HepG2 (cell line): Measurements from ENCODE around the gene FAM174C. TPM values are rescaled to one million over a fixed set of nuclear protein-coding genes. Genes with fewer than 3 reads are reported as not detected.
A peak's percentile ranks its signal among the peaks of the same experiment; 100 is the strongest.

Source experiments
- CCAR2 ChIP-seq: fragments of 200-400 bp; formaldehyde crosslinking; optimal IDR thresholded peaks from 2 replicates; pipeline ENCODE3; 2018; ENCODE audit warnings: low read depth, mild to moderate bottlenecking, low read length, moderate library complexity
- EED ChIP-seq: sonication (generic); formaldehyde crosslinking; IDR thresholded peaks from 2 replicates; pipeline ENCODE4 v1.5.0; 2020; ENCODE audit warnings: mild to moderate bottlenecking, missing genetic modification reagents
- FOSL2 ChIP-seq: sonication (generic); formaldehyde crosslinking; IDR thresholded peaks from 2 replicates; pipeline ENCODE4 v1.4.0; 2020; ENCODE audit warnings: missing genetic modification reagents
- FOXA1 ChIP-seq, 2 experiments: fragments of 450-650 bp in 1 of 2; sonication (generic) in 1 of 2; formaldehyde crosslinking in 1 of 2; IDR thresholded peaks; 2 replicates each; pipeline versions ENCODE4 v1.4.0 to v1.6.1; 2016 to 2020; ENCODE audit warnings: missing genetic modification reagents in 1 of 2
- MXI1 ChIP-seq: IDR thresholded peaks from 3 replicates; pipeline ENCODE4 v1.6.1; 2012; ENCODE audit warnings: low read depth, low read length, inconsistent platforms, borderline replicate concordance
- NCOR1 ChIP-seq: fragments of 200-600 bp; sonication (generic); IDR thresholded peaks from 2 replicates; pipeline ENCODE4 v1.7.0; 2017; ENCODE audit warnings: antibody characterized with exemption, low read length, borderline replicate concordance
- RARA ChIP-seq: IDR thresholded peaks from 2 replicates; pipeline ENCODE4 v1.6.1; 2016; ENCODE audit warnings: missing genetic modification reagents, missing compliant biosample characterization
- RBM22 ChIP-seq: fragments of 200-400 bp; formaldehyde crosslinking; optimal IDR thresholded peaks from 2 replicates; pipeline ENCODE3; 2017; ENCODE audit warnings: mild to moderate bottlenecking, low read length, moderate library complexity
- SCMH1 ChIP-seq: sonication (generic); formaldehyde crosslinking; IDR thresholded peaks from 2 replicates; pipeline ENCODE4 v1.9.0; 2021; ENCODE audit warnings: missing genetic modification reagents, mild to moderate bottlenecking, borderline replicate concordance
- SIX1 ChIP-seq: sonication (generic); formaldehyde crosslinking; IDR thresholded peaks from 2 replicates; pipeline ENCODE4 v1.4.0; 2020; ENCODE audit warnings: missing genetic modification reagents, borderline replicate concordance
- SIX4 ChIP-seq: sonication (generic); formaldehyde crosslinking; IDR thresholded peaks from 2 replicates; pipeline ENCODE4 v1.4.0; 2020; ENCODE audit warnings: missing genetic modification reagents
- SKI ChIP-seq: fragments of 450-650 bp; IDR thresholded peaks from one replicate; pipeline ENCODE4 v1.6.1; 2018; ENCODE audit warnings: mild to moderate bottlenecking; ENCODE audit not compliant: partially characterized antibody
- SMAD3 ChIP-seq: sonication (generic); formaldehyde crosslinking; IDR thresholded peaks from 2 replicates; pipeline ENCODE4 v1.4.0; 2020; ENCODE audit warnings: missing genetic modification reagents
- TCF7 ChIP-seq: sonication (generic); IDR thresholded peaks from 2 replicates; pipeline ENCODE4 v1.6.1; 2016; ENCODE audit warnings: antibody characterized with exemption, low read depth
- TEAD2 ChIP-seq: sonication (generic); formaldehyde crosslinking; IDR thresholded peaks from 2 replicates; pipeline ENCODE4 v1.9.0; 2021; ENCODE audit warnings: missing genetic modification reagents
- ZFY ChIP-seq: sonication (generic); formaldehyde crosslinking; IDR thresholded peaks from 2 replicates; pipeline ENCODE4 v1.4.0; 2020; ENCODE audit warnings: missing genetic modification reagents
- ZNF670 ChIP-seq: sonication (generic); formaldehyde crosslinking; IDR thresholded peaks from 2 replicates; pipeline ENCODE4 v1.8.0; 2022; ENCODE audit warnings: mild to moderate bottlenecking, missing genetic modification reagents, borderline replicate concordance
- ZNF761 ChIP-seq: sonication (generic); formaldehyde crosslinking; conservative IDR thresholded peaks from 2 replicates; pipeline ENCODE4 v1.4.0; 2020; ENCODE audit warnings: mild to moderate bottlenecking, missing genetic modification reagents
- ZNF788 ChIP-seq: sonication (generic); formaldehyde crosslinking; IDR thresholded peaks from 2 replicates; pipeline ENCODE4 v1.5.0; 2020; ENCODE audit warnings: mild to moderate bottlenecking, missing genetic modification reagents, borderline replicate concordance
- polyA plus RNA-seq, 8 experiments: library from polyadenylated mRNA; depleted of rRNA in 3 of 8; stranded (reverse) in 7 of 8; unstranded in 1 of 8; fragments of >200 nt; fragmentation: Illumina TruSeq in 4 of 8; extraction: Trizol in 4 of 8; gene quantifications; 2 replicates each; pipeline versions ENCODE4 v1.2.1 to v1.2.3, GENCODE V29; 2011 to 2016; ENCODE audit warnings: low read depth in 4 of 8, missing spikeins in 1 of 8, mixed read lengths in 1 of 8; ENCODE audit not compliant: insufficient read depth in 1 of 8
- total RNA-seq, 5 experiments: library from RNA; depleted of rRNA; stranded (reverse); fragments of >200 nt; fragmentation: Illumina TruSeq; extraction: Trizol; gene quantifications; 2 replicates each; pipeline ENCODE4 v1.2.3, GENCODE V29; 2016; ENCODE audit warnings: low read depth in 1 of 5
- TF ChIP-seq, protein P1 (sequence below): sonication (generic); formaldehyde crosslinking; IDR thresholded peaks from 2 replicates; pipeline ENCODE4 v1.4.0; 2020; ENCODE audit warnings: missing genetic modification reagents, borderline replicate concordance
- TF ChIP-seq, protein P2 (sequence below), 2 experiments: sonication (generic) in 1 of 2; formaldehyde crosslinking in 1 of 2; IDR thresholded peaks; 2 replicates each; pipeline versions ENCODE4 v1.4.0 to v1.6.1; 2018 to 2020; ENCODE audit warnings: missing genetic modification reagents in 2 of 2, borderline replicate concordance in 1 of 2, low read depth in 1 of 2, mild to moderate bottlenecking in 1 of 2, missing biosample characterization in 1 of 2
- TF ChIP-seq, protein P3 (sequence below): IDR thresholded peaks from 2 replicates; pipeline ENCODE4 v1.6.1; 2016; ENCODE audit warnings: mild to moderate bottlenecking
- TF ChIP-seq, protein P4 (sequence below), 2 experiments: sonication (generic) in 1 of 2; formaldehyde crosslinking in 1 of 2; IDR thresholded peaks; 2 replicates each; pipeline versions ENCODE4 v1.5.1 to v1.6.1; 2011 to 2020; ENCODE audit warnings: borderline replicate concordance in 1 of 2, low read depth in 1 of 2, low read length in 1 of 2, mild to moderate bottlenecking in 1 of 2, missing genetic modification reagents in 1 of 2, moderate library complexity in 1 of 2

FAM174C gene
- total and polyA plus RNA-seq, 2 of the 13 experiments (the other 11 are each of a cell fraction or from before 2014, with no cell fraction given) = 19.5 to 31.3 TPM

DNA sequence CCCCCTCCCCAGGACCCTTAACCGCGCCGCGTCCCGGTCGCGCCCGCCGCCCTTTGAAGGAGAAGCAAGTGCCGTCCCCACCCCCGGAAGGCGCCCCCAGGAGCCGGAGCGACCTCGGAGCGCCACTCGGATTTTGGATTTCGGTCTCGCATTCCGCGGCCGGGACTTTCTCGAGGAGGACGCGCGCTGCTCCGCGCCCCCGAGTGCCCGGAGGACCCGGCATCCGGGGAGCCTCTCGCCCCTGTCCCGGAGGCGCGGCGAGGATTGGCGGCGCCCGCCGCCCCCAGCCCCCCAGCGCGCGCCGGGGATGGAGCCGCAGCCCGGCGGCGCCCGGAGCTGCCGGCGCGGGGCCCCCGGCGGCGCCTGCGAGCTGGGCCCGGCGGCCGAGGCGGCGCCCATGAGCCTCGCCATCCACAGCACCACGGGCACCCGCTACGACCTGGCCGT is 25.3 kb upstream of the FAM174C start (continued):
- TF ChIP-seq ZFY (CRISPR knock-in tag) (peak; percentile 25; the same call in 1 of the 2 replicates), ZNF788 (CRISPR knock-in tag) (peak; percentile 44; the same call in 1 of the 2 replicates), SKI (peak; percentile 35), EED (no peak), RARA (CRISPR knock-in tag) (no peak), SMAD3 (CRISPR knock-in tag) (no peak), NCOR1 (peak; percentile 6; the same call in 1 of the 2 replicates), CCAR2 (no peak), TEAD2 (no peak), ZNF670 (no peak), MXI1 (no peak), SCMH1 (CRISPR knock-in tag) (no peak), SIX1 (CRISPR knock-in tag) (no peak), ZNF761 (no peak), TCF7 (no peak), FOSL2 (no peak), FOXA1 (IDR thresholded peaks at IDR 0.05) (no peak), FOXA1 (CRISPR knock-in tag; IDR thresholded peaks at IDR 0.05) (no peak), SIX4 (no peak), RBM22 (peak; percentile 52)
- TF ChIP-seq, protein P1, sequence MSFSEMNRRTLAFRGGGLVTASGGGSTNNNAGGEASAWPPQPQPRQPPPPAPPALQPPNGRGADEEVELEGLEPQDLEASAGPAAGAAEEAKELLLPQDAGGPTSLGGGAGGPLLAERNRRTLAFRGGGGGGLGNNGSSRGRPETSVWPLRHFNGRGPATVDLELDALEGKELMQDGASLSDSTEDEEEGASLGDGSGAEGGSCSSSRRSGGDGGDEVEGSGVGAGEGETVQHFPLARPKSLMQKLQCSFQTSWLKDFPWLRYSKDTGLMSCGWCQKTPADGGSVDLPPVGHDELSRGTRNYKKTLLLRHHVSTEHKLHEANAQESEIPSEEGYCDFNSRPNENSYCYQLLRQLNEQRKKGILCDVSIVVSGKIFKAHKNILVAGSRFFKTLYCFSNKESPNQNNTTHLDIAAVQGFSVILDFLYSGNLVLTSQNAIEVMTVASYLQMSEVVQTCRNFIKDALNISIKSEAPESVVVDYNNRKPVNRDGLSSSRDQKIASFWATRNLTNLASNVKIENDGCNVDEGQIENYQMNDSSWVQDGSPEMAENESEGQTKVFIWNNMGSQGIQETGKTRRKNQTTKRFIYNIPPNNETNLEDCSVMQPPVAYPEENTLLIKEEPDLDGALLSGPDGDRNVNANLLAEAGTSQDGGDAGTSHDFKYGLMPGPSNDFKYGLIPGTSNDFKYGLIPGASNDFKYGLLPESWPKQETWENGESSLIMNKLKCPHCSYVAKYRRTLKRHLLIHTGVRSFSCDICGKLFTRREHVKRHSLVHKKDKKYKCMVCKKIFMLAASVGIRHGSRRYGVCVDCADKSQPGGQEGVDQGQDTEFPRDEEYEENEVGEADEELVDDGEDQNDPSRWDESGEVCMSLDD (CRISPR knock-in tag) = 0 out of 2 replicates have a peak, but pooled peaks have one; percentile 0
- TF ChIP-seq, protein P2, sequence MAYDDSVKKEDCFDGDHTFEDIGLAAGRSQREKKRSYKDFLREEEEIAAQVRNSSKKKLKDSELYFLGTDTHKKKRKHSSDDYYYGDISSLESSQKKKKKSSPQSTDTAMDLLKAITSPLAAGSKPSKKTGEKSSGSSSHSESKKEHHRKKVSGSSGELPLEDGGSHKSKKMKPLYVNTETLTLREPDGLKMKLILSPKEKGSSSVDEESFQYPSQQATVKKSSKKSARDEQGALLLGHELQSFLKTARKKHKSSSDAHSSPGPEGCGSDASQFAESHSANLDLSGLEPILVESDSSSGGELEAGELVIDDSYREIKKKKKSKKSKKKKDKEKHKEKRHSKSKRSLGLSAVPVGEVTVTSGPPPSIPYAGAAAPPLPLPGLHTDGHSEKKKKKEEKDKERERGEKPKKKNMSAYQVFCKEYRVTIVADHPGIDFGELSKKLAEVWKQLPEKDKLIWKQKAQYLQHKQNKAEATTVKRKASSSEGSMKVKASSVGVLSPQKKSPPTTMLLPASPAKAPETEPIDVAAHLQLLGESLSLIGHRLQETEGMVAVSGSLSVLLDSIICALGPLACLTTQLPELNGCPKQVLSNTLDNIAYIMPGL (CRISPR knock-in tag; IDR thresholded peaks at IDR 0.05; ENCODE audit: borderline replicate concordance in 1 of 2, low read depth in 1 of 2) = no peak
- TF ChIP-seq, protein P3, sequence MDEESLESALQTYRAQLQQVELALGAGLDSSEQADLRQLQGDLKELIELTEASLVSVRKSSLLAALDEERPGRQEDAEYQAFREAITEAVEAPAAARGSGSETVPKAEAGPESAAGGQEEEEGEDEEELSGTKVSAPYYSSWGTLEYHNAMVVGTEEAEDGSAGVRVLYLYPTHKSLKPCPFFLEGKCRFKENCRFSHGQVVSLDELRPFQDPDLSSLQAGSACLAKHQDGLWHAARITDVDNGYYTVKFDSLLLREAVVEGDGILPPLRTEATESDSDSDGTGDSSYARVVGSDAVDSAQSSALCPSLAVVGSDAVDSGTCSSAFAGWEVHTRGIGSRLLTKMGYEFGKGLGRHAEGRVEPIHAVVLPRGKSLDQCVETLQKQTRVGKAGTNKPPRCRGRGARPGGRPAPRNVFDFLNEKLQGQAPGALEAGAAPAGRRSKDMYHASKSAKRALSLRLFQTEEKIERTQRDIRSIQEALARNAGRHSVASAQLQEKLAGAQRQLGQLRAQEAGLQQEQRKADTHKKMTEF (CRISPR knock-in tag) = no peak
- TF ChIP-seq, protein P4, sequence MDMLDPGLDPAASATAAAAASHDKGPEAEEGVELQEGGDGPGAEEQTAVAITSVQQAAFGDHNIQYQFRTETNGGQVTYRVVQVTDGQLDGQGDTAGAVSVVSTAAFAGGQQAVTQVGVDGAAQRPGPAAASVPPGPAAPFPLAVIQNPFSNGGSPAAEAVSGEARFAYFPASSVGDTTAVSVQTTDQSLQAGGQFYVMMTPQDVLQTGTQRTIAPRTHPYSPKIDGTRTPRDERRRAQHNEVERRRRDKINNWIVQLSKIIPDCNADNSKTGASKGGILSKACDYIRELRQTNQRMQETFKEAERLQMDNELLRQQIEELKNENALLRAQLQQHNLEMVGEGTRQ (IDR thresholded peaks at IDR 0.05; ENCODE audit: low read depth, low read length) = no peak
- TF ChIP-seq, protein P4 (CRISPR knock-in tag; IDR thresholded peaks at IDR 0.05; ENCODE audit: borderline replicate concordance) = no peak
